Measurements from ENCODE around the gene PGM2.

PGM2 gene

DNA sequence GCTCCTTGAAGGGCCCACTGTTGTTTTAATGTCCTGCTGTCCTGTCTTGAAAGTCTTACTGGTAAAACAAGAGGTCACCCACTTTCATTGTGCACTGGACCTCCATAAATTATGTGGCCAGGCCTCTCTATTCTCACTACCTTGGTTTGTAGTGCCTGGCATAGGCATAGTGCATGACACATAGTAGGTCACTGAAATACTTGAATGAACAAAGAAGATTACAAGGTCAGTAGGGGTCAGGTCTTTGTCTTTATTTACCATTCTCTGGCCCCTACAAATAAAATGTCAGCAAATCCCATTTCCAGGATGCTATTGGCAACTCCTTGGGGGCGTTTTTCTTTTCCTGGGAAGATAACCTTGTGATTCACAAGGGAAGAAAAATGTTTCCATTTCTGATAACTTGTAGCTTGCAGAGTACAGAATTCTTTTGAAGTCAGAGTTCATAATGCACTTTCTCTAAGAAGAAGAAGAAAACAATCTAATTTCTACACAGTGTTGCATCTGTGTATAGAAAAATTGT, 1.4 kb downstream of the PGM2 start:
- no peak for DNase-seq (ENCODE audit: extremely low read depth, low read depth)
- H3K4me3 ChIP-seq (replicated peaks; ENCODE audit: low read depth, low read length): peak overlapping the region; percentile 91
- no peak for TF ChIP-seq CTCF (IDR thresholded peaks at IDR 0.05; ENCODE audit: low read depth, low read length, missing control alignments)

GRCh38 chr4:37828843-37829242, 2.4 kb downstream of the PGM2 start:
- DNase-seq (ENCODE audit: extremely low read depth, low read depth): no peak
- no peak overlapping the region for H3K4me3 ChIP-seq (replicated peaks; ENCODE audit: low read depth, low read length)
- no peak for TF ChIP-seq CTCF (IDR thresholded peaks at IDR 0.05; ENCODE audit: low read depth, low read length, missing control alignments)

DNA sequence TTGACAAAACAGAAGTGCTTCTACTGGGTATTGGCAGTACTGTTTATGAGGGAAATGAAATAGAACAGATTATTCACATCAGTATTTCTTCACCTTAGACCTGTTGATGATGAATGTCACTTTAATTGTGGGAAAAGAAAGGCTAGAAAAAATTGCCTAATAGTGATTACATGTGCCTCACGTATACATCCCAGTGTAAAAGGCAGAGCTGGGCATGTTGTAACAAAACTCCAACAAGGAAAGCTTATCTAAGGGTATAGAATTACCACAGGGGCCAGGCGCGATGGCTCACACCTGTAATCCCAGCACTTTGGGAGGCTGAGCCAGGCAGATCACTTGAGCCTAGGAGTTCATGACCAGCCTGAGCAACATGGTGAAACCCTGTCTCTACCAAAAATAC, 4.2 kb downstream of the PGM2 start:
- TF ChIP-seq CTCF (IDR thresholded peaks at IDR 0.05; ENCODE audit: low read depth, low read length, missing control alignments): no peak
- no peak for DNase-seq (ENCODE audit: extremely low read depth, low read depth)
- no peak overlapping the region for H3K4me3 ChIP-seq (replicated peaks; ENCODE audit: low read depth, low read length)

- no peak overlapping the region for H3K4me3 ChIP-seq (replicated peaks; ENCODE audit: low read depth, low read length)
- no peak for DNase-seq (ENCODE audit: extremely low read depth, low read depth)
- no peak for TF ChIP-seq CTCF (IDR thresholded peaks at IDR 0.05; ENCODE audit: low read depth, low read length, missing control alignments)
Measured at GRCh38 chr4:37835031-37835430, 8.5 kb downstream of the PGM2 start.

- H3K4me3 ChIP-seq (replicated peaks; ENCODE audit: low read depth, low read length): no peak overlapping the region
- TF ChIP-seq CTCF (IDR thresholded peaks at IDR 0.05; ENCODE audit: low read depth, low read length, missing control alignments): no peak
- no peak for DNase-seq (ENCODE audit: extremely low read depth, low read depth)
Measured at GRCh38 chr4:37835806-37836205, 9.3 kb downstream of the PGM2 start.

DNA sequence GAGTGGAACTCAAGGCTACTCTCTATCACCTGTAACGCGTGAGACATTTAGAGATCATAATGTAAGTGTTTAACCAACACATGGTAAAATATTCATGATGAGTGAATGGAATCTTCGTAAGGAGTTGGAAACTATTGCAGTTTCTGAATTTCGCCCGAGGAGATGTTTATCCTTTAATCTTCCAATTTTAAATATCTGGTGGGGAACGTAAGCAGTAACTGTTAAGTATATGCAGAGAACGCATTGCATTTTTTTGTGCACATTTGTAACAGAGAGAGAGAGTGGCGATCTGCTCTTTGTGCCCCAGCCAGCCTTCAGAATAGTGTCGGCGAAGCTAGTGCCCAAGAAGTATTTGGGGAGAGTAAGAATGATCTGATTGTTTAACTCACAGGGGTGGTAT, 9.8 kb downstream of the PGM2 start:
- no peak for TF ChIP-seq CTCF (IDR thresholded peaks at IDR 0.05; ENCODE audit: low read depth, low read length, missing control alignments)

GRCh38 chr4:37836838-37837440, 10.5 kb downstream of the PGM2 start:
- DNase-seq (ENCODE audit: extremely low read depth, low read depth): no peak
- H3K4me3 ChIP-seq (replicated peaks; ENCODE audit: low read depth, low read length): no peak overlapping the region
- no peak for TF ChIP-seq CTCF (IDR thresholded peaks at IDR 0.05; ENCODE audit: low read depth, low read length, missing control alignments)

More for the DNA sequence above, 9.8 kb downstream of the PGM2 start:
- DNase-seq (ENCODE audit: extremely low read depth, low read depth): no peak
- no peak overlapping the region for H3K4me3 ChIP-seq (replicated peaks; ENCODE audit: low read depth, low read length)

Measured in HFF-Myc (cell line).